Activated CD8-positive, alpha-beta memory T cell treated with anti-CD3 and anti-CD28 coated beads, Interleukin-2, amount 50 U/mL, for 48 hours (primary cell): ENCODE data around the gene USP25.

Experiments used
- DNase-seq: peaks from one replicate; pipeline ENCODE4 v3.0.0-alpha.2; 2020

Gene USP25

DNA sequence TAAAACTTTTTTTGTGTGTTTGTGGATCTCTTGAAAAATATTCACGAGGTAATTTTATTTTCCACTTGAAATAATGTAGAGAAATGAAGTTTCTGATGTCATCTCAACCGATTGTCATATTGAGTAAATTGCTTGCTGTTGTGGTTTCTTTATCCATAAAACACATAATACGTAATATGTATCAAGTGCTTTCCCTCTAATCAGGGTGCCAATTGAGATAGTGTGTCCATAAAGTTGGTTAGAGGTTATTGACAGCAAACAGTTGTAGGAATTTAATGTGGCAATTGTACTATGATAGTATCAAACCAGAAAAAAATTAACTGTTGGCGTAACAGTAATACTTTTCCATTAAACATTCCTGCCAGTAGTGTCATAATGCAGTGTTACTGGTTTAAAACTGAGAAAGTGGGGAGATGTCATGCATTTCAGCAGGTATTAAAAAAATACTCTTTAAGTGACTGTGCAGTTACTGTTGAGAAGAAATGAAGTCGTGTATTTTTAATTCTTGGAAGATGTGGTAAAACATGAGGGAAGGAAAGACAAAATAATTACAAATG is 38.3 kb downstream of the USP25 start:
- DNase-seq: no peak

DNA sequence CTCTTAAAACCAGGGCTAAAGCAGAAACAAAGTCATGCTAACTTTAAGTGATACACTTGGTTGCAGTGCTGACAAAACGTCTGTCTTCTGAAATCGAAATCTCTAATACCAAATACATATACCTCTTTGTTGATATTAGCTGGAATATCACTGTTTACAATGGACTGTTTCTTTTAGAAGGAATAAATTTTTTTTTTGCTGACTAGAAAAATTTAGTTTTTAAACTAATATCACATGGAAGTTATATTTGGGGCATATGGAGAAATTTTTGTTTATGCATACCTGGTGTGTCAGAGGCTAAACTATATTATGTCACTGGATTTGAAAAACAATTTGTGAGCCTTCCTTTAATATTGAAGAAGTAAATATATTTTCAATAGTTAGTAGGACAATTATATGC is 39.1 kb downstream of the USP25 start:
- no peak for DNase-seq

DNA sequence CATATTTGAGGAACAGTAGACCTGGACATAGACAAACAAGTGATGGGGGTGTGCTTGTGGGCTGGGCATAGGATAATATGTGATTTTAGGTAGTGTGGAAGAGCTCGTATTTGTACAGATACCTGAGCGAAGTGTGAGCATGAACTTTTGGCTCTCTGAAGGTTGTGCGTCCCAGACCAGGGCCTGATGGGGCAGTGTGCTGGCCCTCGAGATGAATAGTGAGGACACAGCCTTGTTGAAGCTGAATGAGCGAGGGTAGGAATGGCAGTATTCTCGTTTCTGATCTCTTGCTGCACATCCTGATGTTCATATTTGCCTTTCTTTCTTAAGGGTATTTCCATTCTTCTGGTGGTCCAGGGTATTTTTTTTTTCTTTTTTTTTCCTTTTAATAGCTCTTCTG is 41.5 kb downstream of the USP25 start:
- DNase-seq: no peak

DNA sequence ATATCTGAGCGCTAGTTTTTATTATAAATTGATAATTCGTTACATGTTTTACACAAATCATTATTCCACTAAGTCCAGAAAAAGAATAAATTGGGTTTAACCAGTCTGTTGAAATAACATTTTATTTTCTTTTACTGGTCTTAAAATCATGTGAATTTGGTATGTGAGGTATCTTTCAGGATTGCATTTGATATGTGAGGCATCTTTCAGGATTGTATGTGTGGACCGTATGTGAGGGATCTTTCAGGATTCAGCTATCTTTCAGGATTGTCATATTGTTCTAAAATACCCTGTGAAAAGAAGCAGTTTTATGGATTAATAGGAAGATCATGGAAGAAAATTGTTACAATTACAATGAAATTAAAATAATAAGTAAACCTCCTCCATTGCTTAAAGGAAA is 42.9 kb downstream of the USP25 start:
- DNase-seq: no peak

DNA sequence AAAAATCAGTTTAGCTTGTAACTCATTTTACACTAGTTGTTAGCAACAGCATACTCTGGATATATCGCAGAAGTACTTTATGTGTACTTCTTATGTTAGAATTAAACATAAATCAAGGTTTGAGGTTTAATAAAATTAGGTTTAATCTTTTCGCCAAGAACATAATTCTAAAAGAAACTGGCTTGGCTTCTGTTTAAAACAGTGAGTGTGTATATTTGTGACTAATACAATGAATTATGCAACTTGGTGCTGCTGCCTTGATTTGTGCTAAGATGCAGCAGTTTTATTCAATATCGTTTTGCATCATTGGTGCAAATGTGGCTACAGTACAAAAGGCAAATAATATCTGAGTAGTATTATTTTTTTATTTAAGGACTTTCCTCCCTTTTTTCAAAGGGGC is 44.8 kb downstream of the USP25 start:
- no peak for DNase-seq

DNA sequence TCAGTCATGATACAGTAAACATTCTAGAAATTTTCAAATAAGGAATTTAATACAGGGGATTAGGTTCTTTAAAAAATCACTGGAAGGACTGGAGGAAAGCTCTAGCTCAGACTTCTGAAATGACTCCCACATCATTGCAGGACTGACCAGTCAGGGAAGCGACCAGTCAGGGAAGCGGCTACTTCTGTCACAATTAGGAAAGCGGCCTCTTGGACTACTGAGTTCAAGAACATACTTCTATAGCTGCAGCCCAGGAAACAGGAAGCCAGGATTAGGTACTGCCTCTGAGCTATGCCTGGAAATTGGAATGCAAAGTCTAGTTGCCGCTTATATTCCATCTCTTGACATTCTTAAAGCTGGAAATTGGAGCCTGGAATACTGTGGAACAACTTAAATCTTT is 45.5 kb downstream of the USP25 start:
- no peak for DNase-seq

DNA sequence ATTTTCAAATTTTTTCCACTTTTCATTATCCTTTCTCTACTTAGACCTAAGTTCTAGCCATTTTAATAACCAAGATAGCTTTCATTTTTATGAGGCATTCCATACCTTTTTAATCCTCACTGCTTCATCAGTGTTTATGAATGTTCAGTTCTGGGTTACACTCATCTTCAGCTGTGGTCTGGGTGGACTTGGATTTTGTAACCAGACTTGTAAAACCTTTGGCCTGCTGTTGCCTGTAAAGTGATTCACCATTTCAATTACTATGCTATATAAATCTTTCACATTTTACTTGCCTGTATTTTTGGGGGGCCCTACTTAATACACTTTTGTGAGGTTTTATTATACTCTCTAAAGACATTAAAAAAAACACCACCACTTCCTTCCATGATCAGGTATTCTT is 46.2 kb downstream of the USP25 start:
- no peak for DNase-seq

DNA sequence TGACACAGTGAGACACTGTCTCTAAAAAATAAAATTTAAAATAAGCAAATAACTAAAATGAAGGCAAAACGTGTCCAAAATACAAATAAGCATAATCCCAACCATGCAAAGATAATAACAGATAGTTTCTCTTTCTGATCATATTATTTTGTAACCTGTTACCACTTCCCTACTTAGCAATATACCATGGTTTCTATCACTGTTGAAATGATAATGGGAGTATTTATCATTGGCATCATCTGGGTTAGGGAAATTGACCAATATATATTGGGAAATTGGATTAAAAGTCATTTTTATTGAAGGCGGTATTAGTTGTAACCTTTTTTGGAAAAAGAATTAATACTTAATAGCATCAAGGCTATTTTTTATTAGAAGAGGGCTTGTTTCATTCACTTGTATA is 47.0 kb downstream of the USP25 start:
- no peak for DNase-seq

DNA sequence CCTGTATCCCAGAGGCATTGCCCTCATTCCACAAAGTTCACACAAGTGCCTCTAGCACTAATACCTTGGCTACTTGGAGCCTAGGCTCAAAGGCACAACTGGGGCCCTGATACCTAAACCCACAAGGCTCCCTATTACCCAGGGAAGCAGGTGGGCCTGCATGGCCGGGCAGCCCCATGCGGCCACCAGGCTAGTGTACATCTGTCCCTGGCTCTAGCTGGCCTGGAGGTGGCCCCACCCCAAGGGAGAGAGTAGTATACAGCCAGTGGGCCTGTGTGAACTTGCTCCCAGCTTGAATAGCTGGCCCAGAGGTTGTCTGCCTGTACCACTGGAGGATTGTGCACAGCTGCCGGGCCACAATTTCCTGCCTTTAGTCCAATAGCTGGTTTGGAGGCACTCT is 52.2 kb downstream of the USP25 start:
- no peak for DNase-seq

DNA sequence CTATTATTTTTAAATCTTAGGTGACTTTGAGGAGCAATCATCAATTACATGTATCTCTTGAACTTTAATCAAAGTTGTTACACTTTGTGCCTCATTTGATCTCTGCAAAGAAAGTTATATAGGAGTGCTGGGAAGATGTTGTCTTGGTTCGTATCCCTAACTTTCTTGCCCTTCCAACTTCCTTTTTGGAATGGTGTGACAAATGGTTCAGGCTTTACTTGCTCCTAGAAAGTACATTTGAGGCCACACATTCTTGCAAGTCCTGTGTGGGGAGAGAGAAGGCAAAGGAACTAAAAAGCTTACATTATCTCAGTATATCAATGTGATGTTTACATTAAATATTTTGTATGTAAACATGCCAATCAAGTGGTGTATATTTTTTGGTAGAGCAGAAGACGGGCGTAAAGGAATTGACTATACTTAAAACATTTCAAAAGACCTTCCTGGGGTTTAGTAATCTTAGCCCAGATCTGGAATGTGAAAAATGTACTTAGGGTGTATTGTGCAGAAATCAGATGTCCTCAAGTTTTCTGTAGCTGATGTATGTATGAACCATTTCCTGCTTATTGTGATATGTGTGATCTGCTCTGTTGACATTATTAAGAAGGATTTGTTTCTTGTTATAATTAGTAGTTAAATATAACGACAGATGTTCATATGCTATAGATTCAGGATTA is 59.2 kb downstream of the USP25 start:
- no peak for DNase-seq

DNA sequence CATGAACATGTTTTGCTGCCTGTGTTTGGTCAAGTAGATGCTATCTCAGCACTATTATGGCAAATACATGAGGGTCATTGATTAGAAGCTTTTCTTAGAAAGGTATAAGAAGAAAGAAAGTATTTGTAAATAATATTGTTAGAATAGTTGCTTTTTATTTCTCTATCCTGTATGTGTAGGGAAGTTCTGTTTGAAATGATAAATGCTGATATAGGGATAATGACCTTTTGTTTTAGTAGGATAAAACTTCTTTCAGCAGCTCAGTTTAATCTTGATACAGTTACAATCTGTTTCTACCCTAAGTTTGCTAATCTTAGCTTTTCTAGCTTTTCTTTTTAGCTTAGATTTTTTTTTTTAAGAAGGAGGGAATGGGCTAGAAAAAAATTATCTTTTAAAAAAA is 63.3 kb downstream of the USP25 start:
- DNase-seq: no peak

DNA sequence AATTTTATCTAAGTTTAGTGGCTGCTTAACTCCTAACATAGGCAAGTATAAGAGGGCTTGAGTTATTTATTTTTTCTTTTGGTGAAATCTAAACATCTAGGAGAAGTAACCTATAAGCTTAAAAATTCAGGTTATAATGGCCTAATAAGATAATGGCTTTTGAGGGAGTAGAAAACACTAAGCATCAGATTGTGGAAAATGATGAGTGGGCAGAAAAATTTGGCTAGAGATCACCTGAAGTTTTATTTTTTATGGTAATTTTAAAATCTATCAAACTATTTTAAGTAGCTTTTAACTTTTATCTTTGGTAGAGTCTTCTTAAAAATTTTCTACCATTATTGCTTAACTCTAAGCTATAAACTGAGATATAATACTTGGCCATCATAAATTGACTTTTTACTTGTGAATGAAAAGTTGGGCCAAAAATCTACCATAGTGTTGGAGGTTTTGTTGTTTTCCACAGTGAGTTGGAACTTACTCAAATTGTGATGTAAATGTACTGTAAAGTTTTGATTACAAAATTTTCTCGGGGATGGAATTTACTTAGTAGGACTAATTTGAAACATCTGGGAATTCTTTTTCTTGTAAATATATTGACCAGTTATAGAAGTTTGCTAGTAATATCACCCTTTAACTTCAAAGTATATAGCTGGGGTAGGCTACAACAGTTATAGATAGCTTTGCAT is 63.9 kb downstream of the USP25 start:
- no peak for DNase-seq

DNA sequence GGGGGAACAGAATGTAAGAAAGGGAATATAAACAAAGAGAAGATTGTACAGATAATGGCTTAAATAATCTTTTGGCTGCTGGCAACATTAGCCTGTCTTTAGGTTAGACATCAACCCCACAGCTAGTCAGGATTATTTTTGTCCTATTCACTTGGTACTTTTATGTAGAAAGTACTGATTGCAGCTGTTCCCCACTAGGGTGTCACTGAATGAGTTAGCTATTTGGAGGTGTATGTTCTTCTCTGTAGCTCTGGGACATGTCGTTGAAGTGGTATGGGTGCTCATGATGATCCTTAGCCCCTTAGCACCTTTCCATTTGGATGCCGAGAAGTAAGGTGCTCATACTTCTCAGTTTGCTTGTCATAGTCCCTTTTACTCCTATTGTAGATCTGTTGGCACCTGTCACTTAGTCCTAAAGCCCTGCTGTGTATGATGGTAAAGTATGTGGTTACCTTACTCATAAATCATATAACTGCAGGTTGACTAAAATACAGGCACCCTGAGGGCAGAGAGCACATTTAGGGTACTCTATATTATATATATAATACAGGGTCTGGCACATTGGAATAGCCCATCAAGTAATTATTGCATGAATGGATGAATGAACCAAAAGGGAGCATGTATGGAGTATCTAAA is 64.6 kb downstream of the USP25 start:
- DNase-seq: no peak

DNA sequence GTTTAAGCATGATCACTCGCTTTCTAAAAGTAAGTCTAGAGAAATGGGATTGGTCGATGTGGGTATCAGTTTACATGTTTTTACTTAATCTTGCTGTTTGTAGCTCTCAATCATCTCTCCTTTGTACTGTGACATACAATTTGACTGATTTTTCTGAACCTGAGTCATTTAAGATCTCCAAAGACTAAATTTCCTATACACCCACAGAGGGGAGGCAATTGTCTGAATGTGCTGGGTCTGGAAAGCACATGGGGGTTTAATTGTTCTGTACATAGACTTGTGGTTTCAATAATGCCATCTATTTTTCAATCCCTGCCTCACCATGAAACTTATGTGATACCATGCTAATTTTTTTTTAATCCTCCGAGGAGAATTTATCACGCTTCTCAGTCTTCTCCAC is 65.8 kb downstream of the USP25 start:
- no peak for DNase-seq

DNA sequence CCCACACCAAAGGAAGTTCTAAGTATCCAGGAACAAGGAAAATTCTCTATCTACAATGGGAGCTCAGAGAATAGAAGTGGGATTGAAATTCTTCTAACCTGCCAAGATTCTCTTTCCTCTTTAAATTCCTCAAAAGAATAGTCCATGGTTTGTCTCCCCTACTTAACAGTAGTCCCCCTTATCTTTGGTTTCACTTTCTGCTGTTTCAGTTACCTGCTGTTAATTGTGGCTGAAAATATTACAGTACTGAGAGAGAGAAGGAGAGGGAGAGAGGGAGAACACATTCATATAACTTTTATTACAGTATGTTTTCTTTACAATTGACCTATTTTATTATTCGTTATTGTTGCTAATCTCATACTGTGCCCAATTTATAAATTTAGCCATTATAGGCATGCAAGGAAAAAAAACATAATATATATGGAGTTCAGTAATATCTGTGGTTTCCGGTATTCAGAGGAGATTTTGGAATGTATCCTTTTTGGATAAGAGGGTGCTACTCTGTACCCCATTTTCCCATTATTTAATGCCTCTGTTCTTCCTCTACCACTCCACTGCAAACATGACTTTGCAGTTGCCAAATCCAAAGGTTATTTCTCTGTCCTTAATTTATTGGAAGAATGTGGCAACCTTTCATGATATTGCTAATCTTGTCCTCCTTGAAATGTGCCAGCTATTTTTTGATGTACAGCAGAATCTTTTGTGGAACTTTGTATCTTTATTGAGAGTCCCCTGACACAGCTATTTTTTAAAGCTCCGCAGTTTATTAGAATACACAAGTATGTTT is 68.0 kb downstream of the USP25 start:
- no peak for DNase-seq

DNA sequence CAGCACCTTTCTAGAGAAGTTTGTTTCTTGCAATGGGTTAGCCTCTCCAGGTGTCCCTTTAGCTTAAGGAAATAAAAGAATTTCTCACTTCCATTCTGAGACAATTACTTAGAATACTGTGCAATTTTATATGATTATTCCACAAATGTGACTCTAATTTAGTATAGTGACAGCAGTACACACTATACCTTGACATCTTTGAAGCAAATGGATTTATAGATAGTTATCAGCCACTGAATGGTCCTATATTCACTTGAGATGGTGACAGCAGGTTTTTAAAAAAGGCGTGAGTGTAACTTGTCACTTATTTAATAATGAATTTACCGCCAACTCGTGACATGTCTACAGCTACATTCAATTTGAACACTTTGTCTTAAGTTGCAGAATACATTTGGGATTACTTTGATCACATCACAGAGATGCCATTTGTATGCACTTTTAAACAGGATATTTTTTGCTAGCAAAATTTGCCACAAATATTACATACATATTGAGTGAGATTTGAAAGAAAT is 71.6 kb downstream of the USP25 start:
- DNase-seq: no peak

DNA sequence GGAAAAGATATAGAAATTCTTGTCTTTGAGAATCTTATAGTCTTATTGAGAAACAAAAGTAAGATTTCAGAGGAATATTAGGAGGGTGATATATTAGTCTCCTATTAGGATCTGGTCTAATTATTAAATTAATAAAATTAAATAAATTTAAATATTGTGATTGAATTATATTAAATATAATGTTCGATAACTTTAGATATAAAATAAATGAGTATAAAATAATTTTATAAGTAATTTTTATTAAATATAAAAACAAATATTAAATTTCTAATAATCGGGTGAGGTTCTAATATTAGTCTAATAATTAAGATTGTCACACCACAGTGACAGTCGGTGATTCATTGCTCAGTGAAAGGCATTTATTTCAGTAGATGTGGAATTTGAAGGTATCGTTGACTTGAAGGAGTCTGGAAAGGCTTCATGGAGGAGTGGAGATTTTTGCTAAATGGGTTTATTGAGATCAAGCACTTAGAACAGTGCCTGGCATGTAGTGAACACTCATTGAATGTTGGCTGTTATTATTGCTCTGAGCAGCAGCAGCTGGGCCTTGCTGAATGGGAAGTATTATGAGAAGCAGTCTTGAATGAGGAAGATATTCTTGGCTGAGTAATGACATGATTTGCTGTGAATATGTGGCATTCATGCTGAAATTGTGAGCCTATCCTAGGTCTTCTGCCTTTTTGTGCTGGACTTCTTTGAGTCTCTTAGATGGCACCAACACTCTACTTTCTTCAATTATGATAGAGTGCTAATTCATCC is 74.6 kb downstream of the USP25 start:
- DNase-seq: no peak

DNA sequence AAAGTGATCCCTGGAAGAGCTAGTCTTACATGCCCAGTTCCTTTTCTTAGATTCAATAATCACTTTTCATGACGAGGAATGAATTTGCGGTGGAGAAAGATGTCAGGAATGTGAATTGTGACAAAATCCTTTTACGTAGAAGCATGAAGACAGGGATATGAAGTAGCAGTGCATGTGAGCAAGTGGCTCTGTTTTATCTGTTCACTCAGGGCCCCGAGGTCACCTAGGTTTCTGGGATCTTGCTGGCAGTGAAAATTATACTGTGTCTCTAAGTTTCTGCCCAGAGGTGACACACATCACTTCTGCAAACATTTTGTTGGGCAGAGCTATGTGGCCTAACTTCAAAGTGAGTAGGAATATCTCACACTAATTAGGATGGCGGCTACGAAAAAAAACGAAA is 79.3 kb downstream of the USP25 start:
- DNase-seq: no peak

DNA sequence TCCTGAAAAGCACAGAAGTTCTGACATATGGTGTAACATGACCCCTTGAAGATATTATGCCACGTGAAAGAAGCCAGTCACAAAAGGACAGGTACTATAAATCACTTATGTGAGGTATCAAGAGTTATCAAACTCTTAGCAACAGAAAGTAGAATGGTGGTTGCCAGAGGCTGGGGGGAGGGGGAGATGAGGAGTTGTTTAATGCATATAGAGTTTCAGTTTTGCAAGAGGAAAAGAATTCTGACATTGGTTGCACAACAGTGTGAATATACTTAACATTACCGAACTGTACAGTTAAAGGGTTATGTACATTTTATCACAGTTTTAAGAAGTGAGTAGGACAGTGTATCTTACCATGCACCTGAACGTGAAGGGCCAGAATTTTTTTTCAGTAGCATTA is 80.0 kb downstream of the USP25 start:
- no peak for DNase-seq

DNA sequence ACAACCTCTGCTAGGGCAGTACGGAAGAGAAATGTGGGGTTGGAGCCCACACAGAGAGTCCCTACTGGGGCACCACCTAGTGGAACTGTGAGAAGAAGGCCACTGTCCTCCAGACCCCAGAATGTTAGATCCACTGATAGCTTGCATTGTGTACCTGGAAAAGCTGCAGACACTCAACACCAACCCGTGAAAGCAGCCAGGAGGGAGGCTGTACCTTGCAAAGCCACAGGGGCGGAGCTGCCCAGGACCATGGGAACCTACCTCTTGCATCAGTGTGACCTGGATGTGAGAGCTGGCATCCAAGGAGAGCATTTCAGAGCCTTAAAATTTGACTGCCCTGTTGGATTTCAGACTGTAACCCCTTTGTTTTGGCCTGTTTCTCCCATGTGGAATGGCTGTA is 85.5 kb downstream of the USP25 start:
- DNase-seq: no peak

DNA sequence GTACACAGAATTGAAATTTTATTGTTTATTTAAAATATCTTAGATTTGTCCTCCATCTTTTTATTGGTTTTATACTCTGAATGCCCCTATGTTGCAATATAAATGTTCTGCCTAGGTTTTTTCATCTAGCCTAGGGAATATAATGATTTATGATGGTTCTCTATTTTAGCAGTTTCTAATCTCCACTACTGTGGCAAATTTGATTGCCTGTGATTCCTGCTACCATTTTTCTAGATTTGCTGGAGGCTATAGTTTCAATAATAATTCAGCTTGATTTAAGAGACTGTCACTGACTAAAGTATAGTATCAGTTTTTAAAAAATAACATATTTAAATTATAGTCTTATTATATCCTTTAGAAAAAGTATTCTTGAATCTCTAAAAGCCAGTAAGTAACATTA is 90.5 kb downstream of the USP25 start:
- DNase-seq: no peak

DNA sequence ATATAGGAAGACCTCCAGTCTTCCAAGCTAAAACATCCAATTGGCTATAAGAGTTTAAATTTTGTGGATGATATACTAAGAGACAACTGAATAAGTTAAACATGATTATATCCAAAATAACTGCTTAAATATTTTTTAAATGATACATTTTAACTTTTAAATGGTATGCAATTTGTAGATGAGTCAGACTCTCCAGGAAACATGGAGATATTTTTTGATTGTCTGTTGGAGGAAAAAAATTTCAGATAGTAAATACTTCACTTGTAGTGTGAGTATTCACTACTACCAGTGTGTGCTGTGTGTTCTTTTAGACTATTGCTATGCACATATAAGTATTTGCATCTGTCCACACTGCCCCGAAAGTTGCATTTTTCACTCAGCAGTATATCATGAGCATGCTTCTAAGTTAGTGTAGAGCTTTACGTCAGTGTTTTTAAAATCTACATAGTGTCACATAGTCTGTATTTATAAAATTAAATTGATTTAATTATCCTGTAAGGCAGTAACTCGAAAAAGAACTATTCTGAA is 91.1 kb downstream of the USP25 start:
- DNase-seq: no peak
